ENCODE data around the gene ERCC6.
A peak's percentile ranks its signal among the peaks of the same experiment; 100 is the strongest.

Gene ERCC6

DNA sequence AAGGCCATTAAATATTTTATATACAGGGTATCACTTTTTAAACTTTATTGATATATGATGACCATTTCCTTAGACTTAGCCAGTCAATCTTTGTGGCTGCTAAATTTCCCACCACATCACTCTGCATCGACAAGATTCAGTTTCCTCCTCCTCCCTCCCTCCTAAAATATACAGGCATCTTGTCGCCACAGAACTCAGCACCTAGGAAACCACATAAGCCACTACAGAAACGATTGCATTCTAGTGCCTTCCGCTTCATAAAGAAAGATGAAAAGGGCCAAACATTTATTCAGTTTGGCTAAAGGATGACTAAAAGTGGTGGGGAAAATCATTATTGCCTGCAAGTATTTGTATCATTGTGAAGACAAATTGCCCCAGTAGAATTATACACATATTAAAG lies 30.7 kb downstream of the ERCC6 start:
- DNase-seq: no peak

DNA sequence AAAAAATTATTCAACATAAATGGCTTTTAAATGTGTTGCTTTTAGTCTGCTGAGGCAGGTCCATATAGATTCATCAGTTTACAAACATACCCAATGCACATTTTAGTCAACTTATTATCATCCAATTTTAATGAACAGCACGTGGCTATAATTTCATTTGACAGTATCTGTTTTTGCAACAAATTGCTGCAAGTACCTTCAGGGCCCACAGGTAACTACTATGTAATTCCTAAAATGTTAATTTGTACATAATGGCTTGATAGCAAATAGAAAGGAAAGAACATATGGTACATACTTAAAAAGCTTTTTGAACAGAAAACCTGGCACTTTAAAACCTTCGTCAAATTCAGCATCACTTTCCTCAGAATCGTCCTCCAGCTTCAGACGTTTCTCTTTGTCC lies 33.3 kb downstream of the ERCC6 start:
- DNase-seq: no peak

GRCh38 chr10:49505076-49505475 lies 33.8 kb downstream of the ERCC6 start:
- no peak for DNase-seq

GRCh38 chr10:49504528-49504927 lies 34.4 kb downstream of the ERCC6 start:
- DNase-seq: no peak

DNA sequence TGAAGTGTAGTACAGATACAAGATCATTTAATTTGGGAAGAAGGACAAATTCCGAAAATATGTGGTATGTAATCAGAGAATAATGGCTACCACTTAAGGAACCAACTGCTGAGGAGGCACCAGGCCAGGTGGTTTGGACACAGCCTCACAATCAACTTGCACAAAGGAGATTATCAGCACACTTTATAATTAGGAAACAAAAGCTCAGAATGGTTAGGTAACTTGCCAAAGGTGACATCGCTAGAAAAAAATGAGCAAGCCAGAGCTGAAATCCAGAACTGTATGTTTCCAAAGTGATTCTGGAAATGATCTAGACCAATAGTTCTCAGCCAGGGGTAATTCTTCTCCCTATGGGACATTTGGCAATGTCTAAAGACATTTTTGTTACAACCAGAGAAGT lies 36.6 kb downstream of the ERCC6 start:
- no peak for DNase-seq

DNA sequence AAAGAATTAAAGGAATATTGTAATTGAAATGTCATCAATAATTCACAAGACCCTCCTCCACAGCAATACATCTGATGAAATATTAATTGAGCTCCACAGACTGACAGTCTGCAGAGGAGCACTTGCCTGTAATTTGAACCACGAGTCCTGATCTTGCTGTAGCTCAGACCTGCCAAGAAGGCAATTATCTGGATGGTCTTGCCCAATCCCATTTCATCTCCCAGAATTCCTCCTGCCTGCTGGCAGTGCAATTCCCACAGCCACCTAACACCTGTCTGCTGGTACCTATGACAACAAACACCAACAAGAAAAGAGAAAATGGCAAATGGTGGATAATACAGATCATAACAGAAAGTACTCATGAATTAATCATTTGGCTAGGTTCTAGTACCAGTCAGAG lies 38.5 kb downstream of the ERCC6 start:
- DNase-seq: peak; percentile 37 to 82

DNA sequence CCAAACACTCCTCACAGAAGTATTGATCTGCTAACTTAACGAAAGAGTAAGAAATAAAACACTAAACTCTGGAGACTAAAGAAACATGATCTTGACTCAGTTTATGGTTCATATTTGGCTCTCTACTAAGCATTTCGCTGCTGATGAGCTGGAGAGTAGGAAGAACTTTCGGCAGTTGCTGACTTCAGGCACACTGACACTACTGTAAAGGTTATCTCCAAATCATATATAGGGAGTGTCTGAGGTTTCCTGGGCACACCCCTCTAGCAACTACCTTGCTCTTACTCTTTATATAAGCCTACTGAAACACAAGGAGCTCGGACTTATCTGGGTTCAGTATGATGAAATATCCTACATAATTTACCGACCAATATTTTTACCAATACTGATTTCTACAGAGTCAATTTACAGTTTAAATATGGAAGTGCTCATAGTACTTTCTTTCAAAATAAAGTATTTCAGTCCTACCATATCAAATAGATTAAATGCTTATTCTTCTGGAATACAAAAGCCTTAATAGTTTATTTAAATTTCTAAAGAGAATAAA lies 39.5 kb downstream of the ERCC6 start:
- DNase-seq: no peak

- DNase-seq: no peak
Measured at GRCh38 chr10:49498425-49498824, 40.5 kb downstream of the ERCC6 start.

- no peak for DNase-seq
Measured at GRCh38 chr10:49497358-49497757, 41.6 kb downstream of the ERCC6 start.

- no peak for DNase-seq
Measured at GRCh38 chr10:49488056-49488717, 50.7 kb downstream of the ERCC6 start.

DNA sequence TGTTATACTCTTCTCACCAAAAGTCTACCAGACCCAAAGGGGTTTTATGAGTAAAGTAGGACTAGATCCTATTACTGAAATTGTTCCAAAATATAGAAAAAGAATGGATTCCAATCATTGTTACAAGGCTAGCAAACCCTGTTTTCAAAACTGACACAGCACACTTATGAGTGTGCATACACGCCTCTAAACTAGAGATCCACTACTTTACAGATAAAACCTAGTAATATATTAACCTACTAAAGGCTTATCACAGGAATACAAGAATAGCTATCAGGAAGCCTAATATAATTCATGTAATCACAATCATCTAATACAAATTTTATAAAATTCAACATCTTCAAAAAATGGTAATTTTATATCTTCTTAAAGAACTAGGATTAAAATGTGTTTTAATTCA lies 52.2 kb downstream of the ERCC6 start:
- no peak for DNase-seq

- no peak for DNase-seq
Measured at GRCh38 chr10:49486009-49486408, 52.9 kb downstream of the ERCC6 start.

GRCh38 chr10:49484486-49485235 lies 54.3 kb downstream of the ERCC6 start:
- DNase-seq: no peak

DNA sequence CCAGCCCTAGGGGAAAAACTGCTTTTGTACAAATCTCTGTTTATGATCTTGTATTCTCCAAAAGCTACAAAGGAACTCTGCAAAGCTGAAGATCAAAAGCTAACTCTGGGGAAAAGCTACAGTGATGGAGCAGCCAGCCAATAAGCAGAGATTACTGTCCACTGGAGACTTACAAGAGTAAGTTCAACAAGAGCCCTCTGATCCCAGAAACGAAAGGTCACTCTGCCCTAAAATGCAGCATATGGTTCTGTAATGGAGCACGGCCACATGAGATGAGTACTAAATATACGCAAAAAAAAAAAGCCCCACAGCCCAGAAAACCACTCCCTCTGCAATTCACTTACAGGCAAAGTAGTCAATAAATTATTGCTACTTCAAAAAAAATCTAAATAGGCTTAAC lies 60.1 kb downstream of the ERCC6 start:
- no peak for DNase-seq

- DNase-seq: no peak
Measured at GRCh38 chr10:49474901-49475300, 64.0 kb downstream of the ERCC6 start.

GRCh38 chr10:49471532-49471931 lies 67.4 kb downstream of the ERCC6 start:
- no peak for DNase-seq

DNA sequence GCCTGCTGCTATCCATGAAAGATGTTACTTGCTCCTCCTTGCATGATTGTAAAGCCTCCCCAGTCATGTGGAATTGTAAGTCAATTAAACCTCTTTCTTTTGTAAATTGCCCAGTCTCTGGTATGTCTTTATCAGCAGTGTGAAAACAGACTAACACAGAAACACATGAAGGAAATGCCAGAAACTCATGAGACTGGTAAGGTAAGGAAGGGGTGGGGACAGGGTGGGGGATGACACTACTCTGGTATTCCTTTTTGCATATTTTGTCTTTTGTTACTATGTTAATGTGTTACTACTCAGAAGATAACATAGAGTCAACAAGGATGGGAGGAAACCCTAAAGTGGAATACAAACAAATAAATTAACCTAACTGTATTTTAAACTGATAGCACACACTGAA lies 73.2 kb downstream of the ERCC6 start:
- DNase-seq: no peak
